ENCODE results near the gene ZSCAN4.
A peak's percentile ranks its signal among the peaks of the same experiment; 100 is the strongest.

ZSCAN4 gene

DNA sequence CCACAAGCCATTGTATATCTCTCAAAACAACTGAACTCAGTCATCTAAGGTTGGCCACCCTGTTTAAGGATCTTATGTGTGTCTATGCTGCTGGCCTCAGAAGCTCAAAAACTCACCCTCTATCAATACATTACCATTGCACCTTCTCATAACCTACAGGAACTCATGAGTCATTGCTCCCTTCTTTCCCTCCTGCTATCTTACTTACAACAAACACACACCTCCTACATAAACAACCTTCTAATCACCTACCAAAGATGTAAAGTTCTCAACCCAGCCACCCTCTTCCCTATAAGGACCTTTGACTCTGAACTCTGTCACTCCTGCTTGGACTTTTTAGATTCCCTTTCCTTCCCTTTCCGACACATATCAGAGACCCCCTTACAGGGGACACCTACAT, 13.3 kb upstream of the ZSCAN4 start:
- TF ChIP-seq, protein P1, sequence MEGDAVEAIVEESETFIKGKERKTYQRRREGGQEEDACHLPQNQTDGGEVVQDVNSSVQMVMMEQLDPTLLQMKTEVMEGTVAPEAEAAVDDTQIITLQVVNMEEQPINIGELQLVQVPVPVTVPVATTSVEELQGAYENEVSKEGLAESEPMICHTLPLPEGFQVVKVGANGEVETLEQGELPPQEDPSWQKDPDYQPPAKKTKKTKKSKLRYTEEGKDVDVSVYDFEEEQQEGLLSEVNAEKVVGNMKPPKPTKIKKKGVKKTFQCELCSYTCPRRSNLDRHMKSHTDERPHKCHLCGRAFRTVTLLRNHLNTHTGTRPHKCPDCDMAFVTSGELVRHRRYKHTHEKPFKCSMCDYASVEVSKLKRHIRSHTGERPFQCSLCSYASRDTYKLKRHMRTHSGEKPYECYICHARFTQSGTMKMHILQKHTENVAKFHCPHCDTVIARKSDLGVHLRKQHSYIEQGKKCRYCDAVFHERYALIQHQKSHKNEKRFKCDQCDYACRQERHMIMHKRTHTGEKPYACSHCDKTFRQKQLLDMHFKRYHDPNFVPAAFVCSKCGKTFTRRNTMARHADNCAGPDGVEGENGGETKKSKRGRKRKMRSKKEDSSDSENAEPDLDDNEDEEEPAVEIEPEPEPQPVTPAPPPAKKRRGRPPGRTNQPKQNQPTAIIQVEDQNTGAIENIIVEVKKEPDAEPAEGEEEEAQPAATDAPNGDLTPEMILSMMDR (IDR thresholded peaks at IDR 0.05; ENCODE audit: low read depth, low read length), result no peak
- no peak for DNase-seq (ENCODE audit: low read depth in 2 of 2)
- no peak overlapping the region for H3K4me3 ChIP-seq (replicated peaks in 1 of 2; ENCODE audit: low read depth in 2 of 2, low read length in 2 of 2)

DNA sequence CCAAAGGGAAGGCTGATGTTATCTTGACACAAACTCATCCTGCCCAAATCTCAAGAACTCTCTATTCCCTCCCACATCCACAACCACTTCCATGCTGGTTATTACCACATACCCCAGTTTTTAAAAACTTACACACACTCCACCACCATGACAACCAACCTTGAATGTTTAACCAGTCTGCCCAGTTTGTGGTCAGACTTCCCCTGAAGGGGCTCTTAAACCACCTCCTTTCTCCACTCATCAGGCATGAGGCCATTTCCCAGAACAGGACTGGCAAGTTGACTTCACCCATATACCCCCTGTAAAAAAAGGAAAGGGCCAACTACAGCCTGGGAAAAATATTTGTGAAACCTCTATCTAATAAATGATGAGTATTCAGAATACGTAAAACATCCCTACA, 12.4 kb upstream of the ZSCAN4 start:
- H3K4me3 ChIP-seq (replicated peaks in 1 of 2; ENCODE audit: low read depth in 2 of 2, low read length in 2 of 2), result no peak overlapping the region
- no peak for DNase-seq (ENCODE audit: low read depth in 2 of 2)
- TF ChIP-seq, protein P1 (IDR thresholded peaks at IDR 0.05; ENCODE audit: low read depth, low read length), result no peak

DNA sequence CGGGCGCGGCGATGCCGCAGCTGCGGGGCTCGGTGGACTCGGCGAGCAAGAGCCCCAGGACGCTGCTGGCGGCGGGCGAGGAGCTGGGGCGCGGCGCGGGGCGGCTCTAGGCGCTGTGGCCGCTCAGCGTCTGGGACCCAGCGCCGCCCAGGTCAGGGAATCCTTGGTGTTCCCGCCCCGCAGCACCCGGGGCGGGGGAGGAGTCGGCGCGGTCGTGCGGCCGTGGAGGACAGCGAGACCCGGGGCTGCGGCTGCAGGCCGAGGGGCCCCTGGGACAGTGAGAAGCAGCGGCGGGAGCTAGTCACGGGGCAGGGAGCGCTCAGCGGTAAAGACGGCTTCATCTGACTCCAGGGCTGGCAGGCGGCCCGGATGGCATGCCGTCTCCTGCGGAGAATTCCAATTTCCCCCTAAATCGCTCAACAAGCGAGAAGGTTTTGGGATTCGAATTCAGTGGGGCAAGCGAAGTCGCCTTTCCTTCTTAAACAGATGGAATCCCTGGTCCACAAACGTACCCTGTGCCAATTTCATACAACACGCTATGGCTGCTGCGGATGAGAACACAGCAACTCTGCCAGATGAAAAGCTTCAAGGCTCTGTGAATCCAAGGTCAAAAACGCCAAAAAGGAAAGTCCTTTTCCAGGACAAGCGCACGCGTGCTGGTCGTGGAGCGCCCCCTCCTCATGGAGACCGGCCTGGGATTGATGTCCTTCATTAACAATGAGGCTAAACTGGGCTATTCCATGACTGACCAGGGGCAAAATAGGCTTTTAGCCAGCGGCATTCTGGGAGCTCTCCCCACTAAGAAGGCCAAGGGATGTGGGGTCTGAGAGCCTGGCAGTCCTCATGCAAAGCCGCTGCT, 4.2 kb upstream of the ZSCAN4 start:
- TF ChIP-seq, protein P1 (IDR thresholded peaks at IDR 0.05; ENCODE audit: low read depth, low read length), result no peak
- H3K4me3 ChIP-seq (replicated peaks in 1 of 2; ENCODE audit: low read depth in 2 of 2, low read length in 2 of 2), result peak overlapping the region; percentile 53 to 58
- DNase-seq (ENCODE audit: low read depth in 2 of 2), result peak; percentile 42 to 76

DNA sequence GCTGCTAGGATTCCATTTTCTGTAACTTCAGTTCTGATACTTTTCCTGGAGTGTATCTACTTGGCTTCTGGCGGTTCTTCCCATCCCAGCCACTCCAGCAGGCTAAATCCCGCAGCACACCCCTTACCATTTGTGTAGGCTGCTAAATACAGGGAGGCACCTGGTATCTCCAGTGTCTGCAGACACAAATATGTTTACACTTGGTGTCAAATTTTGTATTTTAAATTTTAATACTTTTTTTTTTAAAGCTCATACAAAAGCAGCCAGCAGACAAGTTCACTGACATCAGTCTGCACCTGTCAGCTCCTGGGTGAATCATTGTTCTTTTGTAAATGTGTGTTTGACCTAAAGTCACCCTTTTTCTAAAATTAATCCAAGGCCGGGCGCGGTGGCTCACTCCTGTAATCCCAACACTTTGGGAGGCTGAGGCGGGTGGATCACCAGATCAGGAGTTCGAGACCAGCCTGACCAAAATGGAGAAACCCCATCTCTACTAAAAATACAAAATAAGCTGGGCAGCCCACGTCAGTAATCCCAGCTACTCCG, 3.4 kb upstream of the ZSCAN4 start:
- DNase-seq (ENCODE audit: low read depth in 2 of 2), result no peak
- TF ChIP-seq, protein P1 (IDR thresholded peaks at IDR 0.05; ENCODE audit: low read depth, low read length), result no peak
- H3K4me3 ChIP-seq (replicated peaks in 1 of 2; ENCODE audit: low read depth in 2 of 2, low read length in 2 of 2), result no peak overlapping the region

DNA sequence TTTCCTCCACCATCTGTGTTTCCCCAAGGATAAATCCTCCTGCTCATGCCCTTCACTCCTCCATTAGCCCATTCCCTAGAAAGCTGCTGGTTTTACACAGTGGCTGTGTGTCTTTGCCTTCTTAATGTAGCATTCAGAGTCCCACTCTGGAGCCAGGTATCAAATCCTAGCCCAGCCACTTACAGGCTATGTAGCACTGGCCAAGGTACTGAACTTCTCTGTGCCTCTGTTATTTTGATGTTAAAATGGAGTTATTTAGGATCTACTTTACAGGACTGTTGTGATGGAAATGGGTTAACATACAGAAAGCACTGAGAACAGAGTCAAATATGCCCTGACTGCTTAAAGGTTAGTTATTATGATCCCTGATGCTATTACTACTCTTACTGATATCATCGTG, 1.5 kb upstream of the ZSCAN4 start:
- no peak overlapping the region for H3K4me3 ChIP-seq (replicated peaks in 1 of 2; ENCODE audit: low read depth in 2 of 2, low read length in 2 of 2)
- TF ChIP-seq, protein P1 (IDR thresholded peaks at IDR 0.05; ENCODE audit: low read depth, low read length), result no peak
- DNase-seq (ENCODE audit: low read depth in 2 of 2), result no peak

DNA sequence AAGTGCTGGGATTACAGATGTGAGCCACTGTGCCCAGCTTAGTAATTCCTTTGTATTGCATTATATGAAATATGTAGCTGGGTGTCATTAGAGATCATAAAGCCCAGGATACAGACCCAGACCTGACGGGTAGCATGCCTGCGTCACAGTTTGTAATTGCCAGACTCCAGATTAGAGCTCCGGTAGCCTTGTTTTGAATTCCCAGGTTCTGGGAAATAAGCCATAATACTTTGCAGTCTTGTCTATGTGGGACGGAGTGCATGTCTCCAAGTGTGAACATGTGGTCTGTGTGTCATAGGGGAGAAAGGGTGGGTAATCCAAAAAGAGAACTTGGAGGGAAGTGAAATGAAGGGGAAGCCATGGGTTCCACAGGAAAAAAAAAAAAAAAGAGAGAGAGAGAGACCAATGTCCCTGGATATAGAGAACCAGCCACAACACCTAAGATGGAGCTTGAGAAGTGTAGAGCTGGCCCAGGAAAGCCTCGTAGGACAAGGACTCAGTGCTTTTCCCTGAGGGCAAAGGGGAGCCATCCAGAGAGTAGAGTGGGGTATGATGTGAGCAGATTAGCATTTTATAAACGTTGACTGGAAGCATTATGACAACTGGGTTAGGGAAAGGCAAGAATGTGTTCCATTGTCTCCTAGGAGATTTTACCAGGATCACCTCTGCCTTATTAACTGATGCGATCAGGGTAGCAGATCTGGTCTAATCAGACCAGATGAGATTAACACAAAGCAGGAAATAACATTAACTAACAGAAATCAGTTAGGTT, 2.6 kb downstream of the ZSCAN4 start:
- DNase-seq (ENCODE audit: low read depth in 2 of 2), result no peak
- no peak overlapping the region for H3K4me3 ChIP-seq (replicated peaks in 1 of 2; ENCODE audit: low read depth in 2 of 2, low read length in 2 of 2)
- TF ChIP-seq, protein P1 (IDR thresholded peaks at IDR 0.05; ENCODE audit: low read depth, low read length), result no peak

Measured in cardiac fibroblast (primary cell).